GM18502 (cell line): ENCODE measurements around the gene TMEM131L.
"Not testable (repeated sequence)": the region's sequence is repeated elsewhere in the genome, so short reads cannot be mapped to it uniquely, and the experiment has no call there.

Source experiments
- ATAC-seq: cut with Tn5 transposase; IDR thresholded peaks from one replicate; pipeline ENCODE4 v1.9.1; 2021; ENCODE audit warnings: mild to moderate bottlenecking; ENCODE audit not compliant: unreplicated experiment, poor library complexity

The TMEM131L gene

DNA sequence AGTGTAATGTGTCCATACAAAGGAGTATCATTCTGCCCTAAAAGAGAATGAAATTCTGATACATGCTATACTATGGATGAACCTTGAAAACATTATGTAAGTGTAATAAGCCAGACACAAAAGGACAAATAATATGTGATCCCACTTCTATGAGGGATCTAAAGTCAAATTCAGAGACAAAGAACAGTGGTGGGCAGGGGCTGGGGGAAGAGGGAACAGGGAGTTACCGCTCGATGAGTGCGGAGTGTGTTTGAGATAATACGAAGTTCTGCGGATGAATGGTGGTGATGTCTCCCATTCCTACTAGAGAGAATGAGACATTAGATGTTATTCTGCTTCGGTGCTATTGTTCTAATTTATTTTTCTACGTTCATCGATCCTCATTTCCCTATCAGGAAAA, 171.9 kb downstream of the TMEM131L start:
- ATAC-seq, result no peak

- no peak for ATAC-seq
These were observed 172.8 kb downstream of the TMEM131L start for GRCh38 chr4:153638999-153639398.

DNA sequence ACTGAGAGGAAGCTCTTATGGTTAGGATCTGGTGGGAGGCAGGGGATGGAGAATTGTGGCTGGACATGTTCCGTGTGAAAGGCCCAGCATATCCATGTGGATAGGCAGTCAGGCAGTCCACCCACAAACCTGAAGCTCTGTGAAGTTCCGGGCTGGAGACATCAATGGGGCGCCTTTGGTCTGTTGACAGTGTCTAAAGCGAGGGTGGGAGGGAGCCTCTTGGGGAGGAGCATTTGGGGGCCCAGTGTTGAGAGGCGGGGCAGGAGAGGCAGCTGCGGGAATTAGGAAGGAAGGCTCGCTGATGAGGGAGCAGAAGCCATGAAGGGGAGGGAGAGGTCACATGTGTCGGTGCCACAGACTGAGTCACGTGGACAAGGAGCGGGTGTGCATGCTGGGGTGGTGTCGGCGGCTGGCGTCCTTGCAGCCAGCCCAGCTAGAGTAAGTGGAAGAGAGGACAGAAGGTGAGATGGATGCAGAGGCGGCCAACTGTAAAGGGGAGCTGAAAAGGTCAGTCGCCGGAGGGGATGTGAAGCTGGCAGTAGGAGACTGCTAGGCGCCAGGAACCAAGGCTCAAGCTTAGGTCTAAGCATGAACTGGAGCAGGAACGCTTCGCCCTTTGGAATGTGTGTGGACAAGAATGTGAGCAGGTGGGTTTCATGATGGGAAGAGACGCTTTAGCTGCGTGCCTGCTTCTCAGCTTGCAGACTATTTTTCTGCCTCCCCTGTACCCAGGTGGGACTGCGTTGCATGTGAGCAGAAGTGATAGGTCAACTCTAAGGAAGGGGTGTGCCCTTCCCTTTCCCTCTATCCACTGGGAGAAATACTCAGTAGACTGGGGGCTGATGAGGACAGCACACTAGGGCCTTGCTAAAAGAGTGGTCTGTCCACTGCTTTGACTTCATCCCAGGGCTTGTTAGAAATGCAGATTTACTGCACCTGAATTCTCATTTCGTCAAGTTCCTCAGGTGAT, 174.0 kb downstream of the TMEM131L start:
- no peak for ATAC-seq

DNA sequence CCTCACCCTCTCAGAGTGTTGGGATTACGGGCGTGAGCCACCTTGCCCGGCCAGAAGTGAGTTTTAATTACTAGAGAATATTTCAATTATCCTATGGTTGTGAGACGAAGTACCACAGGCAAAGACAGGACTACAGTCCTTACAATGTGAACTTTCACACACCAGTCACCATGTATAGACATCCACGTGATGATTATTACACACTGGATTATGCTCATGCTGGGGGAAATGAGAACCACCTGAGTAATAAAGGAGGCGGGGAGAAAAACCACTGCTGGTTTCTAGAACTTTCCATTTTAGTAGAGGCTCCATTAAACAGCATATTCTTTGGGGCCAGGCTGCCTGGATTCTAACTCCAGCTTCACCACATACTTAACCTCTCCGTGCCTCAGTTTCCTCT, 175.4 kb downstream of the TMEM131L start:
- ATAC-seq, result no peak

GRCh38 chr4:153643406-153644383, 177.5 kb downstream of the TMEM131L start:
- peak; percentile 93 for ATAC-seq

DNA sequence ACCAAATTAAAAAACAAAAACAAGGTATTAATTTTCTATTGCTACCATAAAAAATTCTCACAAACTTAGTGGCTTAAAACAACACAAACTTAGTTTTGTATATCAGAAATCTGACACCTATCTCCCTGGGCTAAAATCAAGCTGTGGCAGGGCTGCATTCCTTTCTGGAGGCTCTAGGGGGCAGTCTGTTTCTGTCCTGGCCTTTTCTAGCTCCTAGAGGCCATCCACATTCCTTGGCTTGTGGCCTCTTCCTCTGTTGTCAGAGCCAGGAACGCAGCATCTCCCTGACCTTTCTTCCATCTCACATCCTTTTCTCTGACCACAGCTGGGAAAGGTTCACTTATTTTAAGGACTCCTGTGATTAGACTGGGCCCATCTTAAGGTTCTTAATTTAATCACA, 179.0 kb downstream of the TMEM131L start:
- no peak for ATAC-seq

GRCh38 chr4:153646261-153646660, 180.1 kb downstream of the TMEM131L start:
- ATAC-seq, result no peak

GRCh38 chr4:153646978-153647377, 180.8 kb downstream of the TMEM131L start:
- no peak for ATAC-seq

- ATAC-seq, result no peak
These were observed 181.8 kb downstream of the TMEM131L start for GRCh38 chr4:153647975-153648374.

DNA sequence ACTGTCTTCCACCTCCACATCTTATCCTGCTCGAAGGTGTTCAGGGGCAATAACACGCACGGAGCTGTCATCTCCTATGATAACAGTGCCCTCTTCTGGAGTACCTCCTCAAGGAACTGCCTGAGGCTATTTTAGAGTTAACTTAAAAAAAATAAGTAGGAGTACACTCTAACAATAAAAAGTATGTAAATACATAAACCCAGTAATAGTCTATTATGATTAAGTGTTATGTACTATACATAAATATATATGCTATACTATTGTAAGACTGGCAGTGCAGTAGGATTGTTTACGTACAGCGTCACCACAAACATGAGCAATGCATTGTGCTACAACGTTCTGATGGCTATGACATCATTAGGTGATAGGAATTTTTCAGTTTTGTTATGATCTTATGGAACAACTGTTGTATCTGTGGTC, 183.4 kb downstream of the TMEM131L start:
- no peak for ATAC-seq

DNA sequence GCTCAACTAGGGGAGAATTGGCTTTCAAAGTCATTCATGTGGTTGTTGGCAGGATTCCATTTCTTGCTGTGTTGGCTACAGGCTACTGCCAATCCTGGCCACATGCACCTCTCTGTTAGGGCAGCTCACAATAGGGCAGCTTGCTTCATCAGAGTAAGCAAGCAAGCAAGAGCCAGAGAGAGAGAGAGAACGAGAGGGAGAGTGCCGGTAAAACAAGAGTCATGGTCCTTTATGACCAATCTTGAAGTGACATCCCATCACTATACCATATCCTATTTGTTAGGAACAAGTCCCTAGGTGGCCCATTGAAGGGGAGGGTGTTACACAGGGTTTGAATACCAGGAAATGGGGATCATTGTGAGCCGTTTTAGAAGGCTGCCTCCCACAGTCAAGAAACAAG, 185.0 kb downstream of the TMEM131L start:
- no peak for ATAC-seq

DNA sequence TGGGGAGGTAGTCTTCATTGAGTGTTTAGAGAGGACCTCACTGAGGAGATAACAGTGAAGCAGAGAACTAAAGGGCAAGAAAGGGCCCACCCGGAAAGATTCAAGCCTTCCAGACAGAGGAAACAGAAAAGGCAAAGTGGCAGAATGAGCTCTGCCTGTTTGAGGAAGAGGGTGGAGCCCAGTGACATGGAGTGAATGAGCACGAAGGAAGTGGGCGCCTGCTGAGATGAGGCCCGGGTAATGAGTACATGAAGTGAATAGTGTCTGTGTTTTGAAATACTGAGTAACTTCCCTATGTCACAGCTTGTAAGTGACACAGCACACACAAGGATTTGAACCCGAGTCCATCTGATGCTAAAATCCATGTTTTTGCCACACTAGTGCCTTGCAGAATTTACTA, 185.4 kb downstream of the TMEM131L start:
- ATAC-seq, result no peak

DNA sequence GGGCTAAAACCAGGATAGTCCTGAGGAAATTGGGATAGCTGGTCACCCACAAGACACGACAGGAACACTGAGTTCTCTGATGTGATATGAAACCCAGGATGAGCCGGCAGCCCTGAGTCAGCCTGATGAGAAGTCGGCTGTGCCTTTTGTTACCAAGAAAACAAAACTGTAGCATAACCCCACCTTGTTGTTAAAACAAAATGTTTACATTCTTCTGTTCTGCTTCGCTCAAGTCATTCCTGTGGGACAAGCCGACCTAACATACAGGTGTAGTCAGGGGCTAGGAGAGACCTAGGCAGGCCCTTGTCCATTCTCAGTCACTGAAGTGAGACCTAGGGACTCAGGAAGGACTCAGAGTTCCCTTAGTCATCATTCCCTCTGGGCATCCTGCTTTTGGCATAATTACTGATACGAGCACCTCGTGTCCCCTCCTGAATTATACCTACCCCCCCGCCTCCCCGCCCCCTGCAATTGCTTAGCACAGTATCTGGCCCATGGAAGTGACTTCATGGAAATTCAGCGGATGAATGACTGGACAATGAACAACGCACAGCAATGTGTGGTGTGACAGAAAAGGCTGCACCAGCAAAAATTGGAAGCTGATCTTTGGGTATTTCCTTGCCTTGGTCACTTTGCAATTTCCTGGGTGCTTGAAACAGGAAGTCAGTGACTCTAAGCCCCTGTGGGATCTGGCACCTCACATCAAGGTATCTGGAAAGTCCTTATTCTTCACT, 186.1 kb downstream of the TMEM131L start:
- ATAC-seq, result no peak

DNA sequence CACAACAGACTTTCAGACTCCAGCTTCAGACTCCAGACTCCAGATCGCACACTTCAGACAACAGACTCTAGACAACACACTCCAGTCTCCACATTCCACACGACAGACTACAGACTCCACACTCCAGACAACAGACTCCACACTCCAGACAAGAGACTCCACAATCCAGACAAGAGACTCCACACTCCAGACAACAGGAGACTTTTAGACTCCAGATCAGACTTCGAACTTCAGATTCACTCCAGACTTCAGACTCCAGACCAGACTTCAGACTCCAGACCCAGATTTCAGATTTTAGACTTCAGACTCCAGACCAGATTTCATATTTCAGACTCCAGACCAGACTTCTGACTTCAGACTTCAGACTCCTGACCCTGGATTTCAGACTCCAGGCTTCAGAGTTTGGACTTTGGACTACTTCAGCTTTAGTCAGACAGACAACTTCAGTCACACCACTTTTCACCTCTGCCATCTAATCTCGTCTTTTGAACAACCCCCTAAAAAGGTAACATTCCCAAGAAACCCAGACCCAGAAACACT, 188.9 kb downstream of the TMEM131L start:
- ATAC-seq, result no peak

DNA sequence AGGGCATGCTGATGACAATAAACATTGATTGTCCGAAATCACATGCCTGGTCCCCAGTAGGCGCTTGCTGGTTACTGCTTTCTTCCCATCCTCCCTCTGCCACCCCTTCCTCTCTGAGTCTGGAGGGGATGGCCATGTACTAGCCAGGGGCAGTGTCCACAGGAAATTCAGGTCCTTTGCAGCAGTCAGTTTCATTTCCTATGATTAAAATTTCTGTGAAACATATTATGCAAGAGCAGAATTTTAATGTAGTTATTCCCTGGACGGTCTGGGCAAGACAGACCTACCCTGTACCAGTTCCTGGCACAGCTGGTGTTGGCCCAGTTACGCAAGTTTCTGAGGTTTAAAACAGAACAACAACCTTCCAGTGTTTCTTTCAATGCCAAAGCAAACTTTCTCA, 189.8 kb downstream of the TMEM131L start:
- ATAC-seq, result no peak

GRCh38 chr4:153661215-153661822, 195.2 kb downstream of the TMEM131L start:
- ATAC-seq, result no peak

GRCh38 chr4:153661908-153662307, 195.7 kb downstream of the TMEM131L start:
- no peak for ATAC-seq

- ATAC-seq, result no peak
These were observed 197.5 kb downstream of the TMEM131L start for GRCh38 chr4:153663667-153664066.

DNA sequence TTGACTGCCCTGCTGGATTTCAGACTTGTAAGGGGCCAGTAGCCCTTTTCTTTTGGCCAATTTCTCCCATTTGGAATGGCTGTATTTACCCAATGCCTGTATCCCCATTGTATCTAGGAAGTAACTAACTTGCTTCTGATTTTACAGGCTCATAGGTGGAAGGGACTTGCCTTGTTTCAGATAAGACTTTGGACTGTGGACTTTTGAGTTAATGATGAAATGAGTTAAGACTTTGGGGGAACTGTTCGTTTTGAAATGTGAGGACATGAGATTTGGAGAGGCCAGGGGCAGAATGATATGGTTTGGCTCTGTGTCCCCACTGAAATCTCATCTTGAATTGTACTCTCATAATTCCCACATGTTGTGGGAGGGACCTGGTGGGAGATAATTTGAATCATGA, 200.3 kb downstream of the TMEM131L start:
- not testable (repeated sequence) for ATAC-seq

- ATAC-seq, result no peak
These were observed 202.5 kb downstream of the TMEM131L start for GRCh38 chr4:153668647-153669046.
